Activated CD4-positive, alpha-beta memory T cell treated with anti-CD3 and anti-CD28 coated beads, Interleukin-2, amount 10 ng/mL, durations not matched to agents 7 days and 5 days (primary cell): ENCODE measurements around the gene VAV2. TPM values are rescaled to one million over a fixed set of nuclear protein-coding genes. Genes with fewer than 3 reads are reported as not detected.

ENCODE experiments used
- CTCF ChIA-PET: fragments of 350-600 bp; sonication (Branson Sonifier 250); formaldehyde crosslinking; loops from one replicate; lab custom pipeline; 2021; ENCODE audit warnings: antibody characterized with exemption, inconsistent platforms; lab: Charles Lee
- POLR2A ChIA-PET: fragments of 350-600 bp; sonication (Branson Sonifier 250); formaldehyde crosslinking; loops from one replicate; lab custom pipeline; 2021; ENCODE audit warnings: antibody characterized with exemption; lab: Charles Lee
- DNase-seq: peaks from one replicate; pipeline ENCODE4 v3.0.0-alpha.2; 2020
- H3K27ac Mint-ChIP-seq: one replicate; pipeline ENCODE4 v1.8.0; 2021; ENCODE audit warnings: mild to moderate bottlenecking, mixed read lengths
- H3K27me3 Mint-ChIP-seq: one replicate; pipeline ENCODE4 v1.8.0; 2021; ENCODE audit warnings: mixed read lengths
- H3K36me3 Mint-ChIP-seq: one replicate; pipeline ENCODE4 v1.8.0; 2021; ENCODE audit warnings: low read depth, mixed read lengths
- H3K4me1 Mint-ChIP-seq: one replicate; pipeline ENCODE4 v1.8.0; 2021; ENCODE audit warnings: mixed read lengths
- H3K4me3 Mint-ChIP-seq: one replicate; pipeline ENCODE4 v1.8.0; 2021; ENCODE audit warnings: mild to moderate bottlenecking, mixed read lengths
- H3K9me3 Mint-ChIP-seq: one replicate; pipeline ENCODE4 v1.8.0; 2021; ENCODE audit warnings: mixed read lengths
- total RNA-seq, 2 experiments: library from RNA; stranded (reverse); gene quantifications; one replicate each; pipeline ENCODE4 v1.2.3, GENCODE V29; 2021

VAV2 gene
- total RNA-seq, 2 experiments from 2014 or later, result 2.4 to 2.9 TPM

DNA sequence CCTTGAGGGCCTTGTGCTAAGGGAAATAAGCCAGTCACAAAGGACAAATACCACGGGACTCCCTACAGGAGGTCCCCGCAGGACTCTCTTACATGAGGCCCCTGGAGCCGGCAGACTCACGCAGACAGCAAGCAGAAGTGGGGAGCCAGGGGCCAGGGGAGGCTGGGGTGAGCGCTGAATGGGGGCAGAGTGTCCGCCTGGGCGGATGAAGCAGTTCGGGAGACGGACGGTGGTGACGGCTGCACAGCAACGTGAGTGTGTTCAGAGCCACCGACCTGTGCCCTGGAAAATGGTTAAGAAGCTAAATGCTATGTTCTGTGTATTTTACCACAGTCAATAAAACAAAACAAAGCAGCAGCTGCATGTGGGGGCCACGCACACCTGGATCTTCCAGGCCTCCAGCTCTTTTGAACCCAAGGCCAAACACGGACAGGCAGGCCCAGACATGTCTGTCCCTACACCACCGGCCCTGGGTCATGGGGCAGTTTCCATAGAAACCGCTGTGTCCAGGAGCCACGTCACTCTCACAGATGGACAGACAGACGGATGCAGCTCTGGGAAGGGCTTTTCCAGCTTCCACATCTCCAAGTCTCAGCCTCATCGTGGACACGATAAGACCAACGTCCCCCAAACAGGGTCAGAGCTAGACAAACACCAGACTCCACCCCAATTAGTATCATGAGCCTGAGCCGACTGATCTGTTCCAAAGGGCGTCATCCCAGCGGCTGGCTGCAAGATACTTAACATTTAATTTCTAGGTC lies 103.9 kb downstream of the VAV2 start:
- Mint-ChIP-seq H3K4me1 (no peaks in the 10 kb centered on the region), H3K27me3 (no peaks in the 10 kb centered on the region), H3K9me3 (no peaks in the 10 kb centered on the region), H3K4me3 (no peak overlapping the region), H3K27ac (no peak overlapping the region), H3K36me3 (no peaks in the 10 kb centered on the region)
- CTCF ChIA-PET, result no interaction called here
- POLR2A ChIA-PET, result no interaction called here
- DNase-seq, result no peak

- no peaks in the 10 kb centered on the region for H3K9me3 Mint-ChIP-seq
- H3K4me1 Mint-ChIP-seq, result no peaks in the 10 kb centered on the region
- no peak overlapping the region for H3K4me3 Mint-ChIP-seq
- POLR2A ChIA-PET, result no interaction called here
- no peak overlapping the region for H3K27ac Mint-ChIP-seq
- CTCF ChIA-PET, result no interaction called here
- H3K36me3 Mint-ChIP-seq, result no peaks in the 10 kb centered on the region
- H3K27me3 Mint-ChIP-seq, result no peaks in the 10 kb centered on the region
- no peak for DNase-seq
These were observed 104.5 kb downstream of the VAV2 start for GRCh38 chr9:133887540-133888047.

DNA sequence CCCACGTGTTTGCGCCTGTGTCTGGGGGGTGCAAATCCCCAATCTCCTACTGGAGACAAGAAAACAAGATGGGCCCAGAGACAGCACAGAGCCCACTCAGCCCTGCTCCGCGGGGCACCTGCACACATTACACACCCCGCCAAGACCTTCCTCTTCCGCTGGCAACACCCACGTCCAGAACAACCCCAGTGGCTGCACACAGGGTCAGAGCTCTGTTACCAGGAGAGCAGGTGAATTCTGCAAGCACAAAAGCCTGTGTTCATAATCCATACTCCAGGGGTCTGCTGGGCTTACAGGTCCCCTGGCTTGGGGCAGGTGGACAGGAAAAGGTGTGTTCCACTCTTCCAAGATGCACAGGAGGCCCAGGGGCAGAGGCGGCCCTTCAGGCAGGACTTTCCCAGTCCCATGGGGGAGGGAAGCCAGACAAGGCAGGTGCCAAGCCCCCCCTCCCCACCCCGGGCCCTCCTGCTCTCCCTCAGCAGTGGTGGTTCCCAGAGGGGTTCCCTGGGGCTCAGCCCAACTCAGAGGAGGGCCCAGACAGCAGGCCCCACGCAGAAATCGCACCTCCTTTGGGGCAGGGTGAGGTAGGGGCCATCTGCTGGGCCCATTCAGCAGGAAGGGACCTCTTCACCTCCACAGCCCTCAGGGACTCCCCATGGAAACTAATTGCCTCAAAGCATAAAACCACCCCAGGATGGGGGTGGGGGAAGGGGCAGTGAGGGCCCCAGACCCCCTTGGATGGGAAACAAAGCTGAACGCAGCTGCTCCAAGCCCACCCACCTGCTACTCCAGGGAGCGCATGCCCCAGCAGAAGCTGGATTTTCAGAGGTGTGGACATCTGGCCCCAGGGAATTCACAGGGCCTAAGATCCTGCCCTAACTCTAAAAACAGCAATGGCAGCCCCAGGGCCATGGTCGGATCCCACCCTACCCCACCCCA lies 105.3 kb downstream of the VAV2 start:
- Mint-ChIP-seq H3K4me1 (no peaks in the 10 kb centered on the region), H3K36me3 (no peaks in the 10 kb centered on the region), H3K4me3 (no peak overlapping the region), H3K27ac (no peak overlapping the region), H3K9me3 (no peaks in the 10 kb centered on the region), H3K27me3 (no peaks in the 10 kb centered on the region)
- ChIA-PET POLR2A (no interaction called here), CTCF (no interaction called here)
- DNase-seq, result no peak

GRCh38 chr9:133884907-133885744 lies 107.0 kb downstream of the VAV2 start:
- ChIA-PET POLR2A (no interaction called here), CTCF (no interaction called here)
- Mint-ChIP-seq H3K36me3 (no peaks in the 10 kb centered on the region), H3K9me3 (no peaks in the 10 kb centered on the region), H3K27ac (no peak overlapping the region), H3K4me3 (no peak overlapping the region), H3K27me3 (no peaks in the 10 kb centered on the region), H3K4me1 (no peaks in the 10 kb centered on the region)
- DNase-seq, result no peak

GRCh38 chr9:133882849-133883755 lies 109.0 kb downstream of the VAV2 start:
- H3K27me3 Mint-ChIP-seq, result no peaks in the 10 kb centered on the region
- no peak overlapping the region for H3K27ac Mint-ChIP-seq
- H3K9me3 Mint-ChIP-seq, result no peaks in the 10 kb centered on the region
- no peak overlapping the region for H3K4me3 Mint-ChIP-seq
- H3K4me1 Mint-ChIP-seq, result no peaks in the 10 kb centered on the region
- ChIA-PET CTCF (no interaction called here), POLR2A (no interaction called here)
- H3K36me3 Mint-ChIP-seq, result no peaks in the 10 kb centered on the region
- no peak for DNase-seq

GRCh38 chr9:133881671-133882381 lies 110.3 kb downstream of the VAV2 start:
- POLR2A ChIA-PET, result no interaction called here
- Mint-ChIP-seq H3K4me3 (no peak overlapping the region), H3K4me1 (no peaks in the 10 kb centered on the region), H3K27me3 (no peaks in the 10 kb centered on the region), H3K9me3 (no peaks in the 10 kb centered on the region), H3K27ac (no peak overlapping the region), H3K36me3 (no peaks in the 10 kb centered on the region)
- CTCF ChIA-PET, result no interaction called here
- DNase-seq, result no peak

DNA sequence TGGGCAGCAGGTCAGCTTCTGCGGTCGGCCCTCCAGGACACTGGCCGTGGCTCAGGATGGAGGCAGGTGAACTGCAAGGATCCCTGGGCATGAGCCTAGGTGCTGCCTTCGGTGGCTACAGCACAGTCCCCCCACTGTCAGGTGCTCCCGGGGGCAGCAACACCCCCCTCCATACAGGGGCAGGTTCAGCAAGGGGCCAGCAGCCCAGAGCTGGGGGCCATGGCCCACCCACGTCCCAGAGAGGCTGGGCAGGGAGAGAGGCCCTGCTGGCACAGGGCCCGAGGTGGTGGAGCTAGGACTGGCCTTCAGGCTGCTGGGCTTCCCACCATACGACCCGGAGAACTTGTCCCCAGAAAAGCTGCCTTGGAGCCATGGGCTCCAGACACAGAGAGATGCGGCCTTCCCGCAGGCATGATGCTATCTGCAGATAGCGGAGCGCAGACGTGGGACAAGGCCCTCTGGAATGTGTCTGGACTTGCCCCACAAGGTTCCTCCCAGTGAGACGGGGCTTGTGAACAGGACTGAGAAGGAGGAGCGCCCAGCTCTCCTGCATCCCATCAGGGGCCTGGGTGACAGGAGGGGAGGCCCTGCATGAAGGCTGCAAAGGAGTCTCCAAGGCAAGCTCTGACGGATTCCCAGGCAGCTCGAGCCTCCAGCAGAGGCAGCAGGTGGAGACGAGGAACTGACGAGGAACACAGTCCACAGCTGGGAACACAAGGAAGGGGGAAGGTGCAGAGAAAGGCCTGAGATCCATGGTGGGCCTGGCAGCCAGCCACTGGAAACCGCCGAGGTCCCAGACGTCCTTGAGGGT lies 111.1 kb downstream of the VAV2 start:
- ChIA-PET POLR2A (no interaction called here), CTCF (no interaction called here)
- no peaks in the 10 kb centered on the region for H3K27me3 Mint-ChIP-seq
- no peak overlapping the region for H3K27ac Mint-ChIP-seq
- no peaks in the 10 kb centered on the region for H3K9me3 Mint-ChIP-seq
- H3K36me3 Mint-ChIP-seq, result no peaks in the 10 kb centered on the region
- DNase-seq, result no peak
- H3K4me3 Mint-ChIP-seq, result no peak overlapping the region
- no peaks in the 10 kb centered on the region for H3K4me1 Mint-ChIP-seq

- Mint-ChIP-seq H3K4me3 (no peak overlapping the region), H3K36me3 (no peaks in the 10 kb centered on the region), H3K27ac (no peak overlapping the region), H3K27me3 (no peaks in the 10 kb centered on the region), H3K4me1 (no peaks in the 10 kb centered on the region), H3K9me3 (no peaks in the 10 kb centered on the region)
- DNase-seq, result no peak
- POLR2A ChIA-PET, result no interaction called here
- CTCF ChIA-PET, result no interaction called here
These were observed 112.0 kb downstream of the VAV2 start for GRCh38 chr9:133880136-133880535.

DNA sequence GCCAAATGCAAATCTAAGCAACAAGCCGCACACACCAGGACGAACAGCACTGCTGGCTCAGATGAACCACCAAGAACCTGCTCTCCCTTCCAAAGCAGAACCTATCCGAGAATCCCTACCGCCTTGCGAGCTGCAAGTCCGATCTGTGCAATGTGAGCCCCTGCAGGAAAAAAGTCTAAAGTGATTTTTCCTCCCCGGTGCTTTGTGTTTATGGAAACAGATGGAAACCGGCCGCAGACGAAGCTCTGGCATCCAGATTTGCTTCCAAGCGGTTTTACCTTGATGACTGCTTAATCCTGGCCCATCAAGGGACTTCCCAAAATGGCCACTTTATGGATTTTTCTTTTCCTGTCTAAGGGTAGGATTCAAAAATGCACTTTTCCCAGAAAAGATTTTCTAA lies 112.5 kb downstream of the VAV2 start:
- Mint-ChIP-seq H3K27ac (no peak overlapping the region), H3K4me3 (no peak overlapping the region), H3K4me1 (no peaks in the 10 kb centered on the region), H3K36me3 (no peaks in the 10 kb centered on the region), H3K27me3 (no peaks in the 10 kb centered on the region), H3K9me3 (no peaks in the 10 kb centered on the region)
- ChIA-PET CTCF (no interaction called here), POLR2A (no interaction called here)
- no peak for DNase-seq

GRCh38 chr9:133878402-133878801 lies 113.7 kb downstream of the VAV2 start:
- H3K36me3 Mint-ChIP-seq, result no peaks in the 10 kb centered on the region
- ChIA-PET POLR2A (no interaction called here), CTCF (no interaction called here)
- no peaks in the 10 kb centered on the region for H3K4me1 Mint-ChIP-seq
- no peaks in the 10 kb centered on the region for H3K9me3 Mint-ChIP-seq
- DNase-seq, result no peak
- no peaks in the 10 kb centered on the region for H3K27me3 Mint-ChIP-seq
- H3K27ac Mint-ChIP-seq, result no peak overlapping the region
- H3K4me3 Mint-ChIP-seq, result no peak overlapping the region

- DNase-seq, result no peak
- no peaks in the 10 kb centered on the region for H3K27me3 Mint-ChIP-seq
- no peak overlapping the region for H3K4me3 Mint-ChIP-seq
- no peaks in the 10 kb centered on the region for H3K4me1 Mint-ChIP-seq
- CTCF ChIA-PET, result no interaction called here
- no peak overlapping the region for H3K27ac Mint-ChIP-seq
- H3K36me3 Mint-ChIP-seq, result no peaks in the 10 kb centered on the region
- H3K9me3 Mint-ChIP-seq, result no peaks in the 10 kb centered on the region
- POLR2A ChIA-PET, result no interaction called here
These were observed 114.2 kb downstream of the VAV2 start for GRCh38 chr9:133877967-133878366.
